Mesenchymal stem cell (in vitro differentiated cells and primary cell): ENCODE measurements around the gene DNAJC9.

ENCODE experiments used
- DNase-seq: peaks from one replicate; pipeline ENCODE4 v3.0.0-alpha.2; 2013
- H2AFZ ChIP-seq: one replicate; pipeline ENCODE4 v1.6.1; 2013; ENCODE audit warnings: low read depth, mild to moderate bottlenecking, control low read depth, inconsistent platforms, low read length, moderate library complexity
- H2AK5ac ChIP-seq: 2 replicates; pipeline ENCODE4 v1.6.1; 2013; ENCODE audit warnings: low read length, moderate library complexity, mild to moderate bottlenecking, inconsistent platforms; ENCODE audit not compliant: severe bottlenecking
- H2BK120ac ChIP-seq: one replicate; pipeline ENCODE4 v1.6.1; 2013; ENCODE audit warnings: low read depth, mild to moderate bottlenecking, inconsistent platforms, low read length, moderate library complexity
- H2BK12ac ChIP-seq, 2 experiments: one replicate each; pipeline ENCODE4 v1.6.1; 2013; ENCODE audit warnings: inconsistent platforms in 2 of 2, low read length in 2 of 2, mild to moderate bottlenecking in 2 of 2, moderate library complexity in 2 of 2, control low read depth in 1 of 2
- H2BK15ac ChIP-seq: one replicate; pipeline ENCODE4 v1.6.1; 2013; ENCODE audit warnings: mild to moderate bottlenecking, low read depth, inconsistent platforms; ENCODE audit not compliant: poor library complexity, severe bottlenecking
- H2BK5ac ChIP-seq: 2 replicates; pipeline ENCODE4 v1.6.1; 2013; ENCODE audit warnings: low read depth, mild to moderate bottlenecking, low read length, control low read depth, inconsistent platforms; ENCODE audit not compliant: poor library complexity, severe bottlenecking
- H3K14ac ChIP-seq, 2 experiments: one replicate each; pipeline ENCODE4 v1.6.1; 2013; ENCODE audit warnings: inconsistent platforms in 2 of 2, low read length in 2 of 2, control low read depth in 1 of 2, mild to moderate bottlenecking in 1 of 2, moderate library complexity in 1 of 2
- H3K18ac ChIP-seq, 2 experiments: one replicate each; pipeline ENCODE4 v1.6.1; 2013; ENCODE audit warnings: inconsistent platforms in 2 of 2, low read length in 2 of 2, control low read depth in 1 of 2, low read depth in 1 of 2, mild to moderate bottlenecking in 1 of 2
- H3K23ac ChIP-seq, 2 experiments: one replicate each; pipeline ENCODE4 v1.6.1; 2013; ENCODE audit warnings: inconsistent platforms in 2 of 2, low read length in 2 of 2, mild to moderate bottlenecking in 2 of 2, moderate library complexity in 2 of 2, control low read depth in 1 of 2
- H3K27ac ChIP-seq: 2 replicates; pipeline ENCODE4 v1.5.1; 2013; ENCODE audit warnings: mild to moderate bottlenecking, moderate library complexity, low read length, control low read depth, inconsistent platforms; ENCODE audit not compliant: poor library complexity, severe bottlenecking
- H3K27me3 ChIP-seq, 2 experiments: 2 replicates each; pipeline versions ENCODE4 v1.6.1 to v1.7.0; 2013; ENCODE audit warnings: low read length in 2 of 2, mild to moderate bottlenecking in 2 of 2, moderate library complexity in 2 of 2, control low read depth in 1 of 2, inconsistent platforms in 1 of 2; ENCODE audit not compliant: control insufficient read depth in 1 of 2, insufficient read depth in 1 of 2
- H3K36me3 ChIP-seq, 2 experiments: 2 replicates each; pipeline versions ENCODE4 v1.6.1 to v1.7.0; 2013; ENCODE audit warnings: low read length in 2 of 2, control low read depth in 1 of 2, inconsistent platforms in 1 of 2, low read depth in 1 of 2, mild to moderate bottlenecking in 1 of 2; ENCODE audit not compliant: insufficient read depth in 2 of 2, control insufficient read depth in 1 of 2
- H3K4ac ChIP-seq, 2 experiments: one replicate each; pipeline ENCODE4 v1.6.1; 2013; ENCODE audit warnings: inconsistent platforms in 2 of 2, low read length in 2 of 2, mild to moderate bottlenecking in 2 of 2, moderate library complexity in 2 of 2, control low read depth in 1 of 2, low read depth in 1 of 2
- H3K4me1 ChIP-seq: 2 replicates; pipeline ENCODE4 v1.6.1; 2013; ENCODE audit warnings: low read depth, low read length, control low read depth; ENCODE audit not compliant: control insufficient read depth, insufficient read depth
- H3K4me2 ChIP-seq: 2 replicates; pipeline ENCODE4 v1.6.1; 2013; ENCODE audit warnings: low read length, mild to moderate bottlenecking, inconsistent platforms; ENCODE audit not compliant: poor library complexity, severe bottlenecking
- H3K4me3 ChIP-seq, 2 experiments: 2 replicates each; pipeline versions ENCODE4 v1.5.1 to v1.7.0; 2013; ENCODE audit warnings: low read length in 2 of 2, mild to moderate bottlenecking in 2 of 2, control low read depth in 1 of 2, low read depth in 1 of 2; ENCODE audit not compliant: insufficient read depth in 1 of 2
- H3K79me1 ChIP-seq: replicated peaks from 2 replicates; pipeline ENCODE4 v1.6.1; 2013; ENCODE audit warnings: mild to moderate bottlenecking, control low read depth, low read length, inconsistent platforms; ENCODE audit not compliant: poor library complexity, severe bottlenecking
- H3K9ac ChIP-seq: 2 replicates; pipeline ENCODE4 v1.7.0; 2013; ENCODE audit warnings: mild to moderate bottlenecking, low read length, moderate library complexity
- H3K9me3 ChIP-seq: 2 replicates; pipeline ENCODE4 v1.7.0; 2013; ENCODE audit warnings: mild to moderate bottlenecking, low read length; ENCODE audit not compliant: control insufficient read depth
- H4K8ac ChIP-seq: one replicate; pipeline ENCODE4 v1.6.1; 2013; ENCODE audit warnings: inconsistent platforms, mild to moderate bottlenecking, low read length, moderate library complexity
- H4K91ac ChIP-seq: one replicate; pipeline ENCODE4 v1.6.1; 2013; ENCODE audit warnings: mild to moderate bottlenecking, low read length, inconsistent platforms
- WGBS: methylation state at CpG from one replicate; pipeline ENCODE4 v1.1.7; 2013; ENCODE audit warnings: mixed read lengths; 5-methylcytosine and 5-hydroxymethylcytosine counted together

The DNAJC9 gene

GRCh38 chr10:73238990-73239566 is 8.0 kb downstream of the DNAJC9 start:
- no peaks in the 10 kb centered on the region for H3K9me3 ChIP-seq
- no peak overlapping the region for H4K91ac ChIP-seq
- no peak overlapping the region for H3K14ac ChIP-seq
- no peak overlapping the region for H3K23ac ChIP-seq
- no peaks in the 10 kb centered on the region for H3K27me3 ChIP-seq
- no peak overlapping the region for H4K8ac ChIP-seq
- H2BK120ac ChIP-seq = no peak overlapping the region
- H2AK5ac ChIP-seq = no peak overlapping the region
- DNase-seq = no peak
- peak overlapping the region in 1 of 2 experiments; percentile 31 for H2BK12ac ChIP-seq
- WGBS = 88% methylated on average over 2 of the region's 5 CpGs
- H3K27ac ChIP-seq = no peak overlapping the region
- no peak overlapping the region for H2BK15ac ChIP-seq
- H2BK5ac ChIP-seq = no peak overlapping the region
- no peak overlapping the region for H3K9ac ChIP-seq
- H3K18ac ChIP-seq = no peak overlapping the region
- no peak overlapping the region for H3K4me2 ChIP-seq
- H3K4me3 ChIP-seq = no peak overlapping the region
- peaks cover 21 to 90% of the 10 kb centered on the region in 2 experiments for H3K36me3 ChIP-seq
- H3K4me1 ChIP-seq = peaks cover under 1% of the 10 kb centered on the region
- H3K4ac ChIP-seq = no peak overlapping the region
- peaks cover 13% of the 10 kb centered on the region for H3K79me1 ChIP-seq
- no peak overlapping the region for H2AFZ ChIP-seq

GRCh38 chr10:73234695-73235094 is 12.4 kb downstream of the DNAJC9 start:
- Histone ChIP-seq H3K79me1 (peaks cover 10% of the 10 kb centered on the region), H3K4me3 (no peak overlapping the region), H2BK5ac (no peak overlapping the region), H3K27me3 (no peaks in the 10 kb centered on the region), H3K36me3 (peaks cover 14 to 90% of the 10 kb centered on the region in 2 experiments), H2AFZ (no peak overlapping the region), H3K9me3 (no peaks in the 10 kb centered on the region), H2BK12ac (no peak overlapping the region), H4K91ac (no peak overlapping the region), H3K23ac (no peak overlapping the region), H2BK120ac (no peak overlapping the region), H3K4ac (no peak overlapping the region), H3K9ac (no peak overlapping the region), H2BK15ac (no peak overlapping the region), H3K27ac (no peak overlapping the region), H2AK5ac (no peak overlapping the region), H3K4me2 (no peak overlapping the region), H4K8ac (no peak overlapping the region), H3K14ac (no peak overlapping the region), H3K18ac (no peak overlapping the region), H3K4me1 (no peaks in the 10 kb centered on the region)
- no peak for DNase-seq
- 95% methylated on average over 7 of the region's 7 CpGs for whole genome bisulfite sequencing

- H2AK5ac ChIP-seq = no peak overlapping the region
- H3K23ac ChIP-seq = no peak overlapping the region
- no peaks in the 10 kb centered on the region for H3K27me3 ChIP-seq
- H2BK120ac ChIP-seq = no peak overlapping the region
- peak overlapping the region; percentile 8 for H3K9ac ChIP-seq
- no peak overlapping the region for H3K4me2 ChIP-seq
- H3K79me1 ChIP-seq = peaks cover 6% of the 10 kb centered on the region
- H3K4me1 ChIP-seq = no peaks in the 10 kb centered on the region
- WGBS = 100% methylated on average over 2 of the region's 2 CpGs
- H2AFZ ChIP-seq = no peak overlapping the region
- no peaks in the 10 kb centered on the region for H3K9me3 ChIP-seq
- H3K4ac ChIP-seq = no peak overlapping the region
- H3K27ac ChIP-seq = no peak overlapping the region
- no peak for DNase-seq
- H2BK15ac ChIP-seq = no peak overlapping the region
- no peak overlapping the region for H4K8ac ChIP-seq
- H2BK5ac ChIP-seq = no peak overlapping the region
- H3K14ac ChIP-seq = no peak overlapping the region
- H3K4me3 ChIP-seq = no peak overlapping the region
- H3K36me3 ChIP-seq = peaks cover 11 to 86% of the 10 kb centered on the region in 2 experiments
- H4K91ac ChIP-seq = no peak overlapping the region
- H2BK12ac ChIP-seq = no peak overlapping the region
- no peak overlapping the region for H3K18ac ChIP-seq
Measured at GRCh38 chr10:73233883-73234282, 13.2 kb downstream of the DNAJC9 start.

GRCh38 chr10:73232887-73233286 is 14.2 kb downstream of the DNAJC9 start:
- Histone ChIP-seq H2AK5ac (no peak overlapping the region), H3K14ac (no peak overlapping the region), H3K27ac (no peak overlapping the region), H3K4me2 (no peak overlapping the region), H3K9ac (no peak overlapping the region), H2AFZ (no peak overlapping the region), H2BK12ac (no peak overlapping the region), H2BK5ac (no peak overlapping the region), H3K4me3 (no peak overlapping the region), H3K23ac (no peak overlapping the region), H3K18ac (no peak overlapping the region), H3K79me1 (peaks cover 6% of the 10 kb centered on the region), H3K36me3 (peaks cover 11 to 83% of the 10 kb centered on the region in 2 experiments), H4K91ac (no peak overlapping the region), H2BK15ac (no peak overlapping the region), H3K4me1 (no peaks in the 10 kb centered on the region), H4K8ac (no peak overlapping the region), H3K4ac (no peak overlapping the region), H2BK120ac (no peak overlapping the region), H3K9me3 (no peaks in the 10 kb centered on the region), H3K27me3 (no peaks in the 10 kb centered on the region)
- WGBS = 97% methylated on average over 6 of the region's 8 CpGs
- DNase-seq = no peak
